Trophoblast cell (in vitro differentiated cells and primary cell): ENCODE measurements around the gene SUSD4.

Experiments
- DNase-seq, 2 donors: peaks; one replicate each; pipeline ENCODE4 v3.0.0-alpha.2; 2016
- H2AFZ ChIP-seq: 2 replicates; pipeline ENCODE4 v1.6.1; 2013; ENCODE audit warnings: low read length, moderate library complexity, mild to moderate bottlenecking; ENCODE audit not compliant: insufficient read depth, poor library complexity
- H2AK5ac ChIP-seq: 2 replicates; pipeline ENCODE4 v1.6.1; 2013; ENCODE audit warnings: mild to moderate bottlenecking, low read length
- H2BK120ac ChIP-seq: 2 replicates; pipeline ENCODE4 v1.6.1; 2013; ENCODE audit warnings: low read length, mild to moderate bottlenecking, moderate library complexity; ENCODE audit not compliant: insufficient read depth, poor library complexity
- H2BK12ac ChIP-seq: 2 replicates; pipeline ENCODE4 v1.6.1; 2013; ENCODE audit warnings: mild to moderate bottlenecking, low read length, moderate library complexity
- H2BK5ac ChIP-seq: 2 replicates; pipeline ENCODE4 v1.6.1; 2013; ENCODE audit warnings: low read length, low read depth, moderate library complexity, mild to moderate bottlenecking; ENCODE audit not compliant: poor library complexity
- H3K14ac ChIP-seq: 2 replicates; pipeline ENCODE4 v1.6.1; 2013; ENCODE audit warnings: mild to moderate bottlenecking, low read length
- H3K18ac ChIP-seq: 2 replicates; pipeline ENCODE4 v1.6.1; 2013; ENCODE audit warnings: mild to moderate bottlenecking, low read length
- H3K23ac ChIP-seq: 2 replicates; pipeline ENCODE4 v1.6.1; 2013; ENCODE audit warnings: low read length
- H3K27ac ChIP-seq: 2 replicates; pipeline ENCODE4 v1.5.1; 2013; ENCODE audit warnings: low read depth, mild to moderate bottlenecking, inconsistent platforms, low read length, moderate library complexity
- H3K27me3 ChIP-seq: 2 replicates; pipeline ENCODE4 v1.6.1; 2013; ENCODE audit warnings: inconsistent platforms, mild to moderate bottlenecking, low read length, moderate library complexity; ENCODE audit not compliant: insufficient read depth
- H3K36me3 ChIP-seq, 2 experiments: 1 replicate in 1 of 2; 2 replicates in 1 of 2; pipeline ENCODE4 v1.6.1; 2013; ENCODE audit warnings: low read length in 2 of 2, mild to moderate bottlenecking in 2 of 2, moderate library complexity in 1 of 2; ENCODE audit not compliant: insufficient read depth in 2 of 2, control insufficient read depth in 1 of 2
- H3K4ac ChIP-seq: 2 replicates; pipeline ENCODE4 v1.6.1; 2013; ENCODE audit warnings: low read depth, mild to moderate bottlenecking, low read length, moderate library complexity
- H3K4me1 ChIP-seq, 2 experiments: 1 replicate in 1 of 2; 2 replicates in 1 of 2; pipeline ENCODE4 v1.6.1; 2013; ENCODE audit warnings: low read length in 2 of 2, mild to moderate bottlenecking in 2 of 2, moderate library complexity in 1 of 2; ENCODE audit not compliant: insufficient read depth in 2 of 2, control insufficient read depth in 1 of 2
- H3K4me2 ChIP-seq: 2 replicates; pipeline ENCODE4 v1.6.1; 2013; ENCODE audit warnings: inconsistent platforms, mild to moderate bottlenecking, low read length, moderate library complexity
- H3K4me3 ChIP-seq: 2 replicates; pipeline ENCODE4 v1.5.1; 2013; ENCODE audit warnings: mild to moderate bottlenecking, low read depth, low read length, inconsistent platforms
- H3K79me1 ChIP-seq: one replicate; pipeline ENCODE4 v1.6.1; 2013; ENCODE audit warnings: low read length
- H3K79me2 ChIP-seq: 2 replicates; pipeline ENCODE4 v1.6.1; 2013; ENCODE audit warnings: low read length, mild to moderate bottlenecking; ENCODE audit not compliant: control insufficient read depth, insufficient read depth, poor library complexity
- H3K9ac ChIP-seq: 2 replicates; pipeline ENCODE4 v1.6.1; 2013; ENCODE audit warnings: mild to moderate bottlenecking, low read length
- H3K9me3 ChIP-seq: 2 replicates; pipeline ENCODE4 v1.6.1; 2013; ENCODE audit warnings: low read depth, mild to moderate bottlenecking, control low read depth, inconsistent platforms, low read length; ENCODE audit not compliant: insufficient read depth
- H4K12ac ChIP-seq: 2 replicates; pipeline ENCODE4 v1.6.1; 2013; ENCODE audit warnings: low read depth, mild to moderate bottlenecking, low read length, moderate library complexity
- H4K8ac ChIP-seq: 2 replicates; pipeline ENCODE4 v1.6.1; 2013; ENCODE audit warnings: low read depth, mild to moderate bottlenecking, low read length, moderate library complexity
- H4K91ac ChIP-seq: one replicate; pipeline ENCODE4 v1.6.1; 2013; ENCODE audit warnings: low read depth, mild to moderate bottlenecking, low read length, moderate library complexity
- WGBS: extraction: QIAGEN DNeasy Blood & Tissue Kit; methylation state at CpG from one replicate; pipeline ENCODE4 v1.1.7; 2013; ENCODE audit warnings: missing lambda C conversion rate; ENCODE audit not compliant: insufficient read length, insufficient coverage; ENCODE audit errors: extremely low coverage; 5-methylcytosine and 5-hydroxymethylcytosine counted together

Gene SUSD4

DNA sequence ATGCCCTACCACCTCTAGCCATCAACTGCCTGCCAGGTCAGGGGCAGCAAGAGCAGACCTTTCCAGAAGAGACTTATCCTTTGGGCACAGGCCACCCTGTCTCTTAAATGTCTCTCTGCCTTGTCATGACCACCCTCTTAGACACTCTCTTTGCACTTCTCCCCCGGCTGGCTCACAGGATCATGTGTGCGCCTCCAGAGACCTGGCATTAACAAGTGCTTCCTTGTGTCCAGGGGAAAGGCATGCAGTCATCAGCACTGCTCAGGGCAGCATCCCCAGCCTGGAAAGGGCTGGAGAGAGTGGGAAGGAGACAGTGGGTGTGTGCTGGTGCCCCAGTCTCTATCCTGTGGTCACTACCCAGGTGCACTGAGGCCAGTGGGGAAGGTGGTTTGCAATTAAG is 135.8 kb downstream of the SUSD4 start:
- Histone ChIP-seq H3K4ac (no peak overlapping the region), H2AFZ (no peak overlapping the region)
- WGBS, result no CpG with 5 or more reads among the region's 2 CpGs

DNA sequence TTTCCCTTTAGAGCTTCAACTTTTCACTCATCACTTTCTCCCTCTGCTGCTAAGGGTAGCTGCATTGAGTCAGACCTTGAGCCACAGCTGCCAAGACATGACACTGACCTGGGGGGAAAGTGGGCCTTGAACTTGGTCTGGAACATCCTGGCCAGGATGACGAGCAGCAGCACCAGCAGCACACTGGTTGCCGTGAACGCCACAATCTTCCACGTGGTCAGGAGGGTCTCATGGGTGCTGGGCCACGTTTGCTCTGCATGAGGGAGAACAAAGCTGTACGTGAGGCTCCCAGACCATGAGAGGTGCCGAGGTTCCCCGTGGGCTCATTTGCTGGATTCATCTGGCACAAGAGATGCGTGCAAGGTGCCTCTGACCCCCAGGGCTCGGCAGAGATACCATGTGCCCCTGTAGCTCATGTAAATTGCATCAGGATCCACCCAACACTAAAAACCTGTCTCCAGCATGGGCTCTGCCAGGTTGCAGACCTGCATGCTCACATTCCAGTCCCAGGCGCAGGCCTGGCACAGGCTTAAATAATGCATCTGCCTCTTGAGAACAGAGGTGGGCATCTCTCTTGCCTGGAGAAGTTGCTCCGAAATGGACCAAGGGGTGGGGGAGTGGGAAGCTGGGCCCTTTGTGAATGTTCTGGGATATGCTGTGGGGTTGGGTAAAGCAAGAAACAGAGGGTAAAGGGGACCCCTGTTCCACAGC is 136.3 kb downstream of the SUSD4 start:
- Histone ChIP-seq H2AK5ac (no peak overlapping the region), H3K79me2 (no peaks in the 10 kb centered on the region), H4K91ac (no peak overlapping the region), H3K4me1 (peaks cover 9 to 14% of the 10 kb centered on the region in 2 experiments), H3K36me3 (no peaks in the 10 kb centered on the region), H4K8ac (no peak overlapping the region), H3K18ac (no peak overlapping the region), H3K27me3 (no peaks in the 10 kb centered on the region), H2BK12ac (no peak overlapping the region), H3K23ac (no peak overlapping the region), H4K12ac (no peak overlapping the region), H3K9me3 (no peaks in the 10 kb centered on the region), H3K14ac (no peak overlapping the region), H2BK5ac (no peak overlapping the region), H3K27ac (no peak overlapping the region), H3K4me3 (peak overlapping the region; percentile 21), H3K4me2 (no peak overlapping the region), H3K4ac (no peak overlapping the region), H2AFZ (no peak overlapping the region), H3K79me1 (no peaks in the 10 kb centered on the region), H2BK120ac (no peak overlapping the region), H3K9ac (no peak overlapping the region)
- no peak for DNase-seq
- no CpG with 5 or more reads among the region's 12 CpGs for WGBS

More for the DNA sequence above, 135.8 kb downstream of the SUSD4 start:
- H4K12ac ChIP-seq, result no peak overlapping the region
- H3K79me2 ChIP-seq, result no peaks in the 10 kb centered on the region
- no peak overlapping the region for H3K14ac ChIP-seq
- peaks cover 9 to 16% of the 10 kb centered on the region in 2 experiments for H3K4me1 ChIP-seq
- H3K18ac ChIP-seq, result no peak overlapping the region
- H2BK120ac ChIP-seq, result no peak overlapping the region
- no peak overlapping the region for H3K4me3 ChIP-seq
- H4K91ac ChIP-seq, result no peak overlapping the region
- no peak overlapping the region for H3K4me2 ChIP-seq
- DNase-seq, result no peak
- H3K27me3 ChIP-seq, result no peaks in the 10 kb centered on the region
- no peak overlapping the region for H2BK5ac ChIP-seq
- no peak overlapping the region for H3K27ac ChIP-seq
- no peak overlapping the region for H3K9ac ChIP-seq
- no peaks in the 10 kb centered on the region for H3K9me3 ChIP-seq
- H3K79me1 ChIP-seq, result no peaks in the 10 kb centered on the region
- H3K23ac ChIP-seq, result no peak overlapping the region
- H3K36me3 ChIP-seq, result no peaks in the 10 kb centered on the region
- no peak overlapping the region for H2AK5ac ChIP-seq
- H4K8ac ChIP-seq, result no peak overlapping the region
- H2BK12ac ChIP-seq, result no peak overlapping the region

DNA sequence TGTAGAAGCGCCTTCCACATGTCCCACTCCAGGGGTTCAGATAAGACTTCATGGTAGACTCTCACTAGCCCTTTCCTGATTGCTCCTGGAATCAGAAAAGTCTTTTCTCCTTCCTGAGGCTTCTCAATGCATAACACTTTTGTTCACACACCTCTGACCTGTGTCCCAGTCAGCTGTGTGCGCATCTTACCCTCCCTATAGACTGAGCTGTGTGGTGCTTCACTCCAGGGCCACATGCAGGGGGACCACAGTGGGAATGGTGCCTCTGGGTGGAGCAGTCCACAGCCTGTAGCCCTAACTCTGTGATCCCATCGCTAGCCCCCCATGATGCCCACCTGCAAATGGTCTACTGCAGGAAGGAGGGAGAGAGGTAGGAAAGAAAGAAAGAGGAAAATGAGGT is 136.9 kb downstream of the SUSD4 start:
- no peak overlapping the region for H4K91ac ChIP-seq
- H2BK12ac ChIP-seq, result no peak overlapping the region
- no peak overlapping the region for H3K18ac ChIP-seq
- no peak overlapping the region for H3K27ac ChIP-seq
- no peaks in the 10 kb centered on the region for H3K27me3 ChIP-seq
- no peak overlapping the region for H3K23ac ChIP-seq
- H4K8ac ChIP-seq, result no peak overlapping the region
- no peak overlapping the region for H2AK5ac ChIP-seq
- WGBS, result no CpG with 5 or more reads among the region's 3 CpGs
- no peak overlapping the region for H2BK120ac ChIP-seq
- no peak overlapping the region for H3K4me2 ChIP-seq
- no peak overlapping the region for H3K4ac ChIP-seq
- H3K4me1 ChIP-seq, result peaks cover 9 to 14% of the 10 kb centered on the region in 2 experiments
- no peak overlapping the region for H3K14ac ChIP-seq
- no peak overlapping the region for H4K12ac ChIP-seq
- H2AFZ ChIP-seq, result no peak overlapping the region
- DNase-seq, result no peak
- H3K4me3 ChIP-seq, result no peak overlapping the region
- no peak overlapping the region for H2BK5ac ChIP-seq
- H3K36me3 ChIP-seq, result no peaks in the 10 kb centered on the region
- no peak overlapping the region for H3K9ac ChIP-seq
- no peaks in the 10 kb centered on the region for H3K79me1 ChIP-seq
- H3K79me2 ChIP-seq, result no peaks in the 10 kb centered on the region
- H3K9me3 ChIP-seq, result no peaks in the 10 kb centered on the region

DNA sequence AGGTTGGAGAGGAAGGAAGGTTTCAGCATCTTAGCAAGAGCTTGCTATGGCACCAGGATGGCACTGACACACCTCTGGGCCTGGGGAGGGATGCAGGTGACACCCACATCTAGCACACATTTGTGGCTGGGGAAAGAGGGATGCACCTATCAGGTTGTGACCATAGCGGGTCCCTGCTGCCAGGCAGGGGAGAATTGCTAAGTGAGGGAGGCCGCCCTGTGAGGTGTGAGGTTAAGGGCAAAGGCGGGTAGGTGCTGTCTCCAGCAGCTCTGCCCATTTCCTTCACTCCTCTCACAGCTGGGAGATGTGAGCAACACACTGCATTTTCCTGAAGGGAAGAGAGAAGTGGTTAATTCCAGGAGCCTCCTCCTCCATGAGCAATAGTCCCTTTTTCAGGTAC is 137.7 kb downstream of the SUSD4 start:
- H3K14ac ChIP-seq, result no peak overlapping the region
- H2AFZ ChIP-seq, result no peak overlapping the region
- H3K4me3 ChIP-seq, result no peak overlapping the region
- H3K79me1 ChIP-seq, result no peaks in the 10 kb centered on the region
- H2AK5ac ChIP-seq, result no peak overlapping the region
- WGBS, result no CpG with 5 or more reads among the region's 3 CpGs
- no peak overlapping the region for H3K9ac ChIP-seq
- H2BK5ac ChIP-seq, result no peak overlapping the region
- no peaks in the 10 kb centered on the region for H3K9me3 ChIP-seq
- no peak overlapping the region for H4K12ac ChIP-seq
- no peak overlapping the region for H4K91ac ChIP-seq
- no peak overlapping the region for H3K23ac ChIP-seq
- no peaks in the 10 kb centered on the region for H3K36me3 ChIP-seq
- H3K27ac ChIP-seq, result no peak overlapping the region
- H4K8ac ChIP-seq, result no peak overlapping the region
- H2BK120ac ChIP-seq, result no peak overlapping the region
- no peak overlapping the region for H3K4ac ChIP-seq
- H2BK12ac ChIP-seq, result no peak overlapping the region
- H3K18ac ChIP-seq, result no peak overlapping the region
- H3K4me1 ChIP-seq, result peaks cover 5 to 10% of the 10 kb centered on the region in 2 experiments
- H3K79me2 ChIP-seq, result no peaks in the 10 kb centered on the region
- DNase-seq, result no peak
- no peak overlapping the region for H3K4me2 ChIP-seq
- H3K27me3 ChIP-seq, result no peaks in the 10 kb centered on the region
